HG02763 (cell line): ENCODE measurements around the gene STEAP2.

Experiments
- ATAC-seq: cut with Tn5 transposase; IDR thresholded peaks from one replicate; pipeline ENCODE4 v1.9.1; 2021; ENCODE audit warnings: mild to moderate bottlenecking, moderate library complexity; ENCODE audit not compliant: unreplicated experiment

The STEAP2 gene

DNA sequence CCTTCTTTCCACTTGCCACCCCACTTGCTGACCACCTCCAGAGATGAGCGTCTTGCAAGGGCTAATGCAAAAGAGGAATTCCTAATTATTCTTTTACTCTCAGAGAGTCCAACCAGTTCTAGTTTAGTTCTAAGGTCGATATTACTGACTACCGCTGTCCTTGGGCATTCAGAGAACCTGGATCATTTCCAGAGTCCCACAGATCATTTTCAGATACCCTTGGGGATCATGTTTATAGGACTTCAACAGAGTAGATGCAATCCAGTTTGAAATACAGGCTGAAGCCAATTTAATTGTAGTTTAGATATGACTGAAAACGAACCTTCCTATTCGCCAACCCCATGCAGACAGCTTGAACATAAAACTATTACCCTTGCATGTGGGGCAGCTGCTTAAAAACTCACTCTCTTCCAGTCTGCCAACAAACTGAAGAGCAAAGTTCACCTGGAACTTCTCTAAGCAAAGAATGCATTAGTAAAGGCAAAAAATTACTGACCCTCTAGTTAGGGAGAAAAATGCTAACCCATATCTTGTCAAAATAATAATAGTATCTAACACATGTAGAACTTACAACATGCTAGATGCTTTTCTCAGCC lies 55.8 kb downstream of the STEAP2 start:
- no peak for ATAC-seq

DNA sequence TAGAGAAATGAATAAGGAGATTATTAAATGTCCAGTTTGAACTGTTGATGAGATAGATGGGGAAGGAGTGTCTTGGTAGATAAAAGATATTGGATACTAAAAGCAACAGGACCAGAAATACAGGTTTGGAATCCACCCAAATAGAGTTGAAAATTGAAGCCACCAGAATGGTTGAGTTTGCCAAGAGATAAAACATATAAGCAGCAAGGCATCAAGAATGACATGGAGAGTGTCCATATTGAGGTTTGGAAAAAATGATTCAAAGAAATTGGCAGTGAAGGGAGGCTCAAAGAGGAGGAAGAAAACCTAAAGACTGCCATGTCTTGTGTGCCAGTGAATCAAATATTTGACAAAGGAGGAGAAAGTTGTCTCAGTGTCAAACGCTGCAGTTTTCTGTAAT lies 57.6 kb downstream of the STEAP2 start:
- ATAC-seq = no peak

DNA sequence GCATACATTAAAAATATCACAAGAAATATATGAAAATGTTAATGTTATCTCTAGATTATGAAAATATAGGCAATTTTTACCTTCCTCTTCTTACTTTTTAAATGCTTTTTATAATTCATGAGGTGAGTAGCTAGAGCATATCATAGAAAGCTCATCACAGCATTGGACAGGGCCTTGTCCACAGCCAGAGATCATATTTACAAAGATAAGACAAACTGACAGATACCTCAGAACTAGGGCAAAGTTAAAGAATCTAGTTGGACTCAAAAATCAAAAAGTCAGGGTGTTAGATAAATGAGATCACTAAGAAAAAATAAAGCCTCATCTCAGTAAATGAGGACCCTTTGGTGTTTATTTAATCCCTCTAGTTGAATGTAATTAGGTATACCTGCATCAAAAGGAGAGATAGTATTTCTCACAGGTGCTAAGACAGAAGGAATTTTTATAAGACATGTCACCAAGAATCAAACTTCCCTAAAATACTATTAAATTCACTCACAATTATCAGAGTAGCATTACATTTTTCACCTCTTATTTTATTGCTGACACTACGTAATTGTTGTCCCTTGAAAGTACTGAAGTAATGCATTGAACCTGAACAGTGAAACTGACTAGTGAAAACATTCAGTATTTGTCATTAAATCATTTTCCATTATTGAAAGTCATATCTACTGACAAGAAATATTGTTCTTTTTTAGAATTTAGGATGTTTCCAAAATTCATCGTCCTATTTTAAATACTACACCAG lies 59.1 kb downstream of the STEAP2 start:
- no peak for ATAC-seq

DNA sequence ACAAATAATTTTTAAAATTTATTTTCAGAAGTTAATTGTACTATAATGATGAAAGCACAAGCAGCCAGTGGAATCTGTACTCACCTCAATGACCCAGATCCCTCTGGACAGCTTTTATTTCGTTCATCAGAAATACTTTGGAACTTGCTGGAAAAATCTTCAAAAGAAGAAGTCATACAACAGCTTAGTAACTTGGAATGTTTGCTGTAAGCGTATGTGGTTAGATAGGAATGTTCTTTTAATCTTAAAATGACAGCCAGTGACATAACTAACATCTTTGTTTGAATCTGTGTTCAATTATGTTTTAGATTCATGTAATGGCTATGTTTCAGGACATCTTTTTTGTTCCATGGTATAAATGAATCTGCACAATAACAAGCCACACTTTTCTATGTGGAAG lies 60.2 kb downstream of the STEAP2 start:
- ATAC-seq = no peak

DNA sequence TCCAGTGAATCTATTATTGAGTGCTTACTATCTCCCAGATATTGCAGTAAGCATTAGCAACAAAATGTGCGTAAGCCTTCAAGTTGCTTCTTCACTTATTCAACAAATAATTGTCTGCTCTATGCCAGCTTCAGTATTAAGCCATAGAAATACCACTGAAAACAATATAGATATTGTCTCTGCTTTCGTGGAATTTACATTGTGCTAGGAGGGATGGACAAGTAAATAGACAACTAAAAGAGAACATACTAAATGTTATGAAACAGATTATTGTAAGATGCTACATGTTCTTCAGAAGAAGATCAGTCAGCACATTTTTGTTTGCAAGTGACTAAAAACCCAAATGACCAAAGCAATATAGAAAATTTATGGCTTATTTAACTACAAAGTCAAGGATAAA lies 60.7 kb downstream of the STEAP2 start:
- no peak for ATAC-seq

DNA sequence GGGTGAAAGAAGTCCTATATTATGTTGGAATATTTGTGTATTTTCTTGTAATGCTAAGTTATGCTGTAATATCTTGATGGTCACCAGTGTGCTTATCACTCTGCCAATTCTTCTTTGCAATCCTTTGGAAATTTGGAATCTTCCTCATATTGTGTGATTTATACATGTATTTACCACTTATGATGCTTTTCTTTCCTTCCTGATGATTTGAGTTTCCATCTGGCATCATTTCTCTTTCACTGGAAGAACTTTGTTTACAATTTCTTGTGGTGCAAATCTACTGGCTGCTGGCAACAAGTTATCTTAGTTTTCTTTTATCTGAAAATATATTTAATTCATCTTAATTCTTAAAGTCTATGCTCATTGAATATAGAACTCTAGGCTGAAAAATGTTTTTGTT lies 62.6 kb downstream of the STEAP2 start:
- no peak for ATAC-seq

DNA sequence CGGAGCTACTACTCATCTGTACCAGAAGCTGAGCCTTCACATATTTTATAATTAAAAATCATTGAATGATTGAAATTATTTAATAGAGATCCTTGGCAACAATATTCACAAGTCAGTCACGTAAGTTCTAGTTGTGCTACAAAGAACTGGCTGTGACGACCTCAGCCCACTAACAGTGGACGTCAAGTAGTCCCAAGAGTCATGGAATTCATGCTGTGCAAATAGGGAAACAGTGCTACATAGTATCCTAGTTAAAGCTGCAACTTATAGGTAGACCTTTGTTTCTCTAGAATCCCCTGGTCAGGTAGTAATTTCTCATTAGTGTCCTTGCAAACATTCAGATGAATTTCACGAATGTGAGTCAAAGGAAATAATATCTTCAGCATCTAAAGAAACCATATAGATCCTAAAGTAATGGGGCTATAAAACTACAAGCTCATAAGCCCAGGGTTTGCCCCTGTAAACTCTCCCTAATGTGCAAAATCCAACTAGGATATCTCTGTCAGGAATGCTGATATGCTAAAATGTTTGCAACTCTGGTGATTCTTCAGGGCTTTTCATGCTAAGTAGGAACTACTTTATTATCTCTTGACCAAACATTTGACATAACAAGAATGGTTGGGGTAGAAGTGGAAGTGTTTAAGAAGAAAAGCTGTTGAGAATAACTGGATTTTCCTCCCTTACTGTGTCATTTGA lies 64.6 kb downstream of the STEAP2 start:
- ATAC-seq = no peak
